HEK293 (cell line): ENCODE data around the gene LGALS8.

ENCODE experiments used
- CTCF ChIA-PET: fragments of 350-600 bp; formaldehyde crosslinking; extraction: SDS; loops from one replicate; lab custom pipeline; 2021; ENCODE audit warnings: antibody characterized with exemption; lab: Yijun Ruan, JAX
- POLR2A ChIA-PET: fragments of 300-600 bp; formaldehyde crosslinking; extraction: SDS; loops from one replicate; lab custom pipeline; 2020; ENCODE audit warnings: antibody characterized with exemption, inconsistent platforms; lab: Yijun Ruan, JAX
- H3K27ac ChIP-seq: fragments of 200-500 bp; sonication (Bioruptor generic); 2 replicates; pipeline ENCODE4 v1.5.1; 2014; ENCODE audit warnings: low read depth, low read length, control low read depth, inconsistent platforms; ENCODE audit errors: extremely low read depth
- H3K36me3 ChIP-seq, 2 experiments: fragments of 200-500 bp in 1 of 2; sonication (Bioruptor generic) in 1 of 2; 1 replicate in 1 of 2; 2 replicates in 1 of 2; pipeline ENCODE4 v1.5.1; 2014 to 2017; ENCODE audit warnings: inconsistent platforms in 2 of 2, low read length in 2 of 2; ENCODE audit not compliant: control insufficient read depth in 2 of 2, insufficient read depth in 1 of 2
- H3K4me1 ChIP-seq: fragments of 200-500 bp; sonication (Bioruptor generic); 2 replicates; pipeline ENCODE4 v1.5.1; 2014; ENCODE audit warnings: mild to moderate bottlenecking, low read length, inconsistent platforms; ENCODE audit not compliant: control insufficient read depth, insufficient read depth
- H3K4me3 ChIP-seq: 2 replicates; pipeline ENCODE4 v1.5.1; 2011; ENCODE audit warnings: low read depth, mild to moderate bottlenecking, control low read depth, low read length, moderate library complexity
- H3K9me3 ChIP-seq: fragments of 200-500 bp; sonication (Bioruptor generic); 2 replicates; pipeline ENCODE4 v1.5.1; 2014; ENCODE audit warnings: low read depth, low read length, inconsistent platforms; ENCODE audit not compliant: control insufficient read depth, insufficient read depth
- GLI2 ChIP-seq: fragments of 450-650 bp; formaldehyde crosslinking; IDR thresholded peaks from 2 replicates; pipeline ENCODE4; 2017; ENCODE audit warnings: missing biosample characterization, missing genetic modification characterization, low read depth, borderline replicate concordance
- REPIN1 ChIP-seq: fragments of 450-650 bp; formaldehyde crosslinking; IDR thresholded peaks from 2 replicates; pipeline ENCODE4 v1.5.1; 2017; ENCODE audit warnings: missing biosample characterization, missing genetic modification characterization, low read depth
- SP2 ChIP-seq: fragments of 450-650 bp; formaldehyde crosslinking; IDR thresholded peaks from 2 replicates; pipeline ENCODE4 v1.5.1; 2016; ENCODE audit warnings: missing biosample characterization, missing genetic modification characterization
- ZBTB7A ChIP-seq: fragments of 450-650 bp; formaldehyde crosslinking; IDR thresholded peaks from 2 replicates; pipeline ENCODE4 v1.5.1; 2016; ENCODE audit warnings: low read depth, missing biosample characterization, missing genetic modification characterization
- ZNF114 ChIP-seq: fragments of 450-650 bp; formaldehyde crosslinking; IDR thresholded peaks from 2 replicates; pipeline ENCODE4 v1.5.0; 2017; ENCODE audit warnings: missing biosample characterization, missing genetic modification characterization
- ZNF2 ChIP-seq: fragments of 450-650 bp; formaldehyde crosslinking; IDR thresholded peaks from 2 replicates; pipeline ENCODE4 v1.5.1; 2016; ENCODE audit warnings: missing biosample characterization, missing genetic modification characterization
- ZNF37A ChIP-seq: fragments of 450-650 bp; IDR thresholded peaks from 2 replicates; pipeline ENCODE4 v1.5.1; 2018; ENCODE audit warnings: missing biosample characterization, missing genetic modification characterization
- ZNF426 ChIP-seq: fragments of 450-650 bp; formaldehyde crosslinking; IDR thresholded peaks from 2 replicates; pipeline ENCODE4 v1.5.1; 2017; ENCODE audit warnings: missing biosample characterization, missing genetic modification characterization, mild to moderate bottlenecking, inconsistent platforms, moderate library complexity
- ZNF501 ChIP-seq: fragments of 450-650 bp; formaldehyde crosslinking; IDR thresholded peaks from 2 replicates; pipeline ENCODE4 v1.5.1; 2016; ENCODE audit warnings: missing biosample characterization, missing genetic modification characterization
- ZNF510 ChIP-seq: fragments of 450-650 bp; formaldehyde crosslinking; IDR thresholded peaks from 2 replicates; pipeline ENCODE4 v1.5.1; 2018; ENCODE audit warnings: mild to moderate bottlenecking, missing genetic modification characterization, missing biosample characterization; ENCODE audit not compliant: insufficient replicate concordance
- ZNF600 ChIP-seq: fragments of 450-650 bp; formaldehyde crosslinking; IDR thresholded peaks from 2 replicates; pipeline ENCODE4 v1.5.1; 2016; ENCODE audit warnings: missing biosample characterization, missing genetic modification characterization
- ZNF654 ChIP-seq: fragments of 450-650 bp; formaldehyde crosslinking; IDR thresholded peaks from 2 replicates; pipeline ENCODE4 v1.5.1; 2016; ENCODE audit warnings: low read depth, missing biosample characterization, missing genetic modification characterization
- ZNF660 ChIP-seq: fragments of 450-650 bp; IDR thresholded peaks from 2 replicates; pipeline ENCODE4 v1.5.1; 2018; ENCODE audit warnings: missing biosample characterization, mild to moderate bottlenecking, missing genetic modification characterization
- ZNF670 ChIP-seq: fragments of 450-650 bp; formaldehyde crosslinking; IDR thresholded peaks from 2 replicates; pipeline ENCODE4 v1.5.1; 2016; ENCODE audit warnings: missing biosample characterization, missing genetic modification characterization, low read depth
- ZNF830 ChIP-seq: fragments of 450-650 bp; IDR thresholded peaks from 2 replicates; pipeline ENCODE4 v1.5.0; 2018; ENCODE audit warnings: missing biosample characterization, missing genetic modification characterization, low read depth, mild to moderate bottlenecking, moderate library complexity
- TF ChIP-seq, protein P1 (sequence below): fragments of 450-650 bp; formaldehyde crosslinking; IDR thresholded peaks from 2 replicates; pipeline ENCODE4 v1.5.1; 2016; ENCODE audit warnings: missing biosample characterization, missing genetic modification characterization, borderline replicate concordance
- TF ChIP-seq, protein P2 (sequence below): fragments of 450-650 bp; formaldehyde crosslinking; IDR thresholded peaks from 2 replicates; pipeline ENCODE4 v1.5.1; 2016; ENCODE audit warnings: missing biosample characterization, missing genetic modification characterization
- TF ChIP-seq, protein P3 (sequence below): fragments of 450-650 bp; formaldehyde crosslinking; IDR thresholded peaks from 2 replicates; pipeline ENCODE4 v1.5.1; 2016; ENCODE audit warnings: missing biosample characterization, missing genetic modification characterization
- TF ChIP-seq, protein P4 (sequence below): fragments of 450-650 bp; formaldehyde crosslinking; IDR thresholded peaks from 2 replicates; pipeline ENCODE4 v1.5.1; 2016; ENCODE audit warnings: missing biosample characterization, missing genetic modification characterization
- TF ChIP-seq, protein P5 (sequence below): fragments of 450-650 bp; IDR thresholded peaks from 2 replicates; pipeline ENCODE4 v1.5.1; 2018; ENCODE audit warnings: missing biosample characterization, missing genetic modification characterization
- TF ChIP-seq, protein P6 (sequence below): fragments of 450-650 bp; formaldehyde crosslinking; IDR thresholded peaks from 2 replicates; pipeline ENCODE4 v1.5.1; 2016; ENCODE audit warnings: missing biosample characterization, missing genetic modification characterization

LGALS8 gene

DNA sequence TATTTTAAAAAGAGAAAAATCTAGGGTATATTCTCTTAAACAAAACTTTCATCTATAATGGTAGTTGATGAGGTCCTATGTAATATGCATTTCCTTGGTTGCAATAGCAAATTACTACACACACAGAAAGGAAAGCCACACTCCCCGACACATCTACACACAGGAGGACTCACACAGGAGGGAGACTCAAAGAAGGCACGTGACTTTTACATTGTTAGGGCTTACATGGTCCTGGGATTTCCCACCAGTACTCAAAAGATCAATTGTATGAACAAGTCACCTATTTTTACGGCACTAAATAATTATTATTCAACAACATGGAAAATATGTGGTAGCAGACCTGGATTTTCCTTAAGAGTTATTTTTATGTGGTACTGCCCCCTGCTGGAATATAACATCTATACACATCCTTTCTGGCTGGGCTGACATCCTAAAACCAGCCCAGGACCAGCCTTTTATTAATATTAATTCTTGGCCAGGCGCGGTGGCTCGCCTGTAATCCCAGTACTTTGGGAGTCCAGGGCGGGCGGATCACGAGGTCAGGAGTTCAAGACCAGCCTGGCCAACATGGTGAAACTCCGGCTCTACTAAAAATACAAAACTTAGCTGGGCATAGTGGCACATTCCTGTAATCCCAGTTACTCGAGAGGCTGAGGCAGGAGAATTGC lies 33.9 kb upstream of the LGALS8 start:
- Histone ChIP-seq H3K27ac (no peak overlapping the region), H3K9me3 (no peaks in the 10 kb centered on the region), H3K4me1 (no peaks in the 10 kb centered on the region; the same call in 1 of the 2 replicates), H3K4me3 (no peak overlapping the region), H3K36me3 (no peaks in the 10 kb centered on the region)
- TF ChIP-seq, protein P1, sequence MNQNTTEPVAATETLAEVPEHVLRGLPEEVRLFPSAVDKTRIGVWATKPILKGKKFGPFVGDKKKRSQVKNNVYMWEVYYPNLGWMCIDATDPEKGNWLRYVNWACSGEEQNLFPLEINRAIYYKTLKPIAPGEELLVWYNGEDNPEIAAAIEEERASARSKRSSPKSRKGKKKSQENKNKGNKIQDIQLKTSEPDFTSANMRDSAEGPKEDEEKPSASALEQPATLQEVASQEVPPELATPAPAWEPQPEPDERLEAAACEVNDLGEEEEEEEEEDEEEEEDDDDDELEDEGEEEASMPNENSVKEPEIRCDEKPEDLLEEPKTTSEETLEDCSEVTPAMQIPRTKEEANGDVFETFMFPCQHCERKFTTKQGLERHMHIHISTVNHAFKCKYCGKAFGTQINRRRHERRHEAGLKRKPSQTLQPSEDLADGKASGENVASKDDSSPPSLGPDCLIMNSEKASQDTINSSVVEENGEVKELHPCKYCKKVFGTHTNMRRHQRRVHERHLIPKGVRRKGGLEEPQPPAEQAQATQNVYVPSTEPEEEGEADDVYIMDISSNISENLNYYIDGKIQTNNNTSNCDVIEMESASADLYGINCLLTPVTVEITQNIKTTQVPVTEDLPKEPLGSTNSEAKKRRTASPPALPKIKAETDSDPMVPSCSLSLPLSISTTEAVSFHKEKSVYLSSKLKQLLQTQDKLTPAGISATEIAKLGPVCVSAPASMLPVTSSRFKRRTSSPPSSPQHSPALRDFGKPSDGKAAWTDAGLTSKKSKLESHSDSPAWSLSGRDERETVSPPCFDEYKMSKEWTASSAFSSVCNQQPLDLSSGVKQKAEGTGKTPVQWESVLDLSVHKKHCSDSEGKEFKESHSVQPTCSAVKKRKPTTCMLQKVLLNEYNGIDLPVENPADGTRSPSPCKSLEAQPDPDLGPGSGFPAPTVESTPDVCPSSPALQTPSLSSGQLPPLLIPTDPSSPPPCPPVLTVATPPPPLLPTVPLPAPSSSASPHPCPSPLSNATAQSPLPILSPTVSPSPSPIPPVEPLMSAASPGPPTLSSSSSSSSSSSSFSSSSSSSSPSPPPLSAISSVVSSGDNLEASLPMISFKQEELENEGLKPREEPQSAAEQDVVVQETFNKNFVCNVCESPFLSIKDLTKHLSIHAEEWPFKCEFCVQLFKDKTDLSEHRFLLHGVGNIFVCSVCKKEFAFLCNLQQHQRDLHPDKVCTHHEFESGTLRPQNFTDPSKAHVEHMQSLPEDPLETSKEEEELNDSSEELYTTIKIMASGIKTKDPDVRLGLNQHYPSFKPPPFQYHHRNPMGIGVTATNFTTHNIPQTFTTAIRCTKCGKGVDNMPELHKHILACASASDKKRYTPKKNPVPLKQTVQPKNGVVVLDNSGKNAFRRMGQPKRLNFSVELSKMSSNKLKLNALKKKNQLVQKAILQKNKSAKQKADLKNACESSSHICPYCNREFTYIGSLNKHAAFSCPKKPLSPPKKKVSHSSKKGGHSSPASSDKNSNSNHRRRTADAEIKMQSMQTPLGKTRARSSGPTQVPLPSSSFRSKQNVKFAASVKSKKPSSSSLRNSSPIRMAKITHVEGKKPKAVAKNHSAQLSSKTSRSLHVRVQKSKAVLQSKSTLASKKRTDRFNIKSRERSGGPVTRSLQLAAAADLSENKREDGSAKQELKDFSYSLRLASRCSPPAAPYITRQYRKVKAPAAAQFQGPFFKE = no peak
- TF ChIP-seq ZNF2 (tag by site-specific recombination) = peak; percentile 67; the same call in 1 of the 2 replicates
- TF ChIP-seq ZNF426 = no peak
- no peak for TF ChIP-seq SP2 (tag by site-specific recombination)
- TF ChIP-seq ZNF501 (tag by site-specific recombination) = no peak
- TF ChIP-seq ZBTB7A (tag by site-specific recombination) = no peak
- no peak for TF ChIP-seq ZNF114
- TF ChIP-seq, protein P2, sequence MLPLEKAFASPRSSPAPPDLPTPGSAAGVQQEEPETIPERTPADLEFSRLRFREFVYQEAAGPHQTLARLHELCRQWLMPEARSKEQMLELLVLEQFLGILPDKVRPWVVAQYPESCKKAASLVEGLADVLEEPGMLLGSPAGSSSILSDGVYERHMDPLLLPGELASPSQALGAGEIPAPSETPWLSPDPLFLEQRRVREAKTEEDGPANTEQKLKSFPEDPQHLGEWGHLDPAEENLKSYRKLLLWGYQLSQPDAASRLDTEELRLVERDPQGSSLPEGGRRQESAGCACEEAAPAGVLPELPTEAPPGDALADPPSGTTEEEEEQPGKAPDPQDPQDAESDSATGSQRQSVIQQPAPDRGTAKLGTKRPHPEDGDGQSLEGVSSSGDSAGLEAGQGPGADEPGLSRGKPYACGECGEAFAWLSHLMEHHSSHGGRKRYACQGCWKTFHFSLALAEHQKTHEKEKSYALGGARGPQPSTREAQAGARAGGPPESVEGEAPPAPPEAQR (tag by site-specific recombination) = no peak
- TF ChIP-seq REPIN1 (tag by site-specific recombination) = 0 out of 2 replicates have a peak, but pooled peaks have one; percentile 38
- TF ChIP-seq, protein P3, sequence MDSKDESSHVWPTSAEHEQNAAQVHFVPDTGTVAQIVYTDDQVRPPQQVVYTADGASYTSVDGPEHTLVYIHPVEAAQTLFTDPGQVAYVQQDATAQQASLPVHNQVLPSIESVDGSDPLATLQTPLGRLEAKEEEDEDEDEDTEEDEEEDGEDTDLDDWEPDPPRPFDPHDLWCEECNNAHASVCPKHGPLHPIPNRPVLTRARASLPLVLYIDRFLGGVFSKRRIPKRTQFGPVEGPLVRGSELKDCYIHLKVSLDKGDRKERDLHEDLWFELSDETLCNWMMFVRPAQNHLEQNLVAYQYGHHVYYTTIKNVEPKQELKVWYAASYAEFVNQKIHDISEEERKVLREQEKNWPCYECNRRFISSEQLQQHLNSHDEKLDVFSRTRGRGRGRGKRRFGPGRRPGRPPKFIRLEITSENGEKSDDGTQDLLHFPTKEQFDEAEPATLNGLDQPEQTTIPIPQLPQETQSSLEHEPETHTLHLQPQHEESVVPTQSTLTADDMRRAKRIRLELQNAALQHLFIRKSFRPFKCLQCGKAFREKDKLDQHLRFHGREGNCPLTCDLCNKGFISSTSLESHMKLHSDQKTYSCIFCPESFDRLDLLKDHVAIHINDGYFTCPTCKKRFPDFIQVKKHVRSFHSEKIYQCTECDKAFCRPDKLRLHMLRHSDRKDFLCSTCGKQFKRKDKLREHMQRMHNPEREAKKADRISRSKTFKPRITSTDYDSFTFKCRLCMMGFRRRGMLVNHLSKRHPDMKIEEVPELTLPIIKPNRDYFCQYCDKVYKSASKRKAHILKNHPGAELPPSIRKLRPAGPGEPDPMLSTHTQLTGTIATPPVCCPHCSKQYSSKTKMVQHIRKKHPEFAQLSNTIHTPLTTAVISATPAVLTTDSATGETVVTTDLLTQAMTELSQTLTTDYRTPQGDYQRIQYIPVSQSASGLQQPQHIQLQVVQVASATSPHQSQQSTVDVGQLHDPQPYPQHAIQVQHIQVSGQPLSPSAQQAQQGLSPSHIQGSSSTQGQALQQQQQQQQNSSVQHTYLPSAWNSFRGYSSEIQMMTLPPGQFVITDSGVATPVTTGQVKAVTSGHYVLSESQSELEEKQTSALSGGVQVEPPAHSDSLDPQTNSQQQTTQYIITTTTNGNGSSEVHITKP (tag by site-specific recombination) = peak; percentile 64
- no peak for TF ChIP-seq ZNF670 (tag by site-specific recombination)
- TF ChIP-seq ZNF37A (tag by site-specific recombination) = no peak
- TF ChIP-seq ZNF830 (tag by site-specific recombination) = no peak
- TF ChIP-seq ZNF660 (tag by site-specific recombination) = peak; percentile 33; the same call in 1 of the 2 replicates
- TF ChIP-seq, protein P4, sequence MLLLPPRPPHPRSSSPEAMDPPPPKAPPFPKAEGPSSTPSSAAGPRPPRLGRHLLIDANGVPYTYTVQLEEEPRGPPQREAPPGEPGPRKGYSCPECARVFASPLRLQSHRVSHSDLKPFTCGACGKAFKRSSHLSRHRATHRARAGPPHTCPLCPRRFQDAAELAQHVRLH (tag by site-specific recombination) = 0 out of 2 replicates have a peak, but pooled peaks have one; percentile 29
- TF ChIP-seq GLI2 = no peak
- TF ChIP-seq, protein P5, sequence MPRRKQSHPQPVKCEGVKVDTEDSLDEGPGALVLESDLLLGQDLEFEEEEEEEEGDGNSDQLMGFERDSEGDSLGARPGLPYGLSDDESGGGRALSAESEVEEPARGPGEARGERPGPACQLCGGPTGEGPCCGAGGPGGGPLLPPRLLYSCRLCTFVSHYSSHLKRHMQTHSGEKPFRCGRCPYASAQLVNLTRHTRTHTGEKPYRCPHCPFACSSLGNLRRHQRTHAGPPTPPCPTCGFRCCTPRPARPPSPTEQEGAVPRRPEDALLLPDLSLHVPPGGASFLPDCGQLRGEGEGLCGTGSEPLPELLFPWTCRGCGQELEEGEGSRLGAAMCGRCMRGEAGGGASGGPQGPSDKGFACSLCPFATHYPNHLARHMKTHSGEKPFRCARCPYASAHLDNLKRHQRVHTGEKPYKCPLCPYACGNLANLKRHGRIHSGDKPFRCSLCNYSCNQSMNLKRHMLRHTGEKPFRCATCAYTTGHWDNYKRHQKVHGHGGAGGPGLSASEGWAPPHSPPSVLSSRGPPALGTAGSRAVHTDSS (tag by site-specific recombination) = no peak
- 0 out of 2 replicates have a peak, but pooled peaks have one; percentile 10 for TF ChIP-seq ZNF600 (tag by site-specific recombination)
- TF ChIP-seq, protein P6, sequence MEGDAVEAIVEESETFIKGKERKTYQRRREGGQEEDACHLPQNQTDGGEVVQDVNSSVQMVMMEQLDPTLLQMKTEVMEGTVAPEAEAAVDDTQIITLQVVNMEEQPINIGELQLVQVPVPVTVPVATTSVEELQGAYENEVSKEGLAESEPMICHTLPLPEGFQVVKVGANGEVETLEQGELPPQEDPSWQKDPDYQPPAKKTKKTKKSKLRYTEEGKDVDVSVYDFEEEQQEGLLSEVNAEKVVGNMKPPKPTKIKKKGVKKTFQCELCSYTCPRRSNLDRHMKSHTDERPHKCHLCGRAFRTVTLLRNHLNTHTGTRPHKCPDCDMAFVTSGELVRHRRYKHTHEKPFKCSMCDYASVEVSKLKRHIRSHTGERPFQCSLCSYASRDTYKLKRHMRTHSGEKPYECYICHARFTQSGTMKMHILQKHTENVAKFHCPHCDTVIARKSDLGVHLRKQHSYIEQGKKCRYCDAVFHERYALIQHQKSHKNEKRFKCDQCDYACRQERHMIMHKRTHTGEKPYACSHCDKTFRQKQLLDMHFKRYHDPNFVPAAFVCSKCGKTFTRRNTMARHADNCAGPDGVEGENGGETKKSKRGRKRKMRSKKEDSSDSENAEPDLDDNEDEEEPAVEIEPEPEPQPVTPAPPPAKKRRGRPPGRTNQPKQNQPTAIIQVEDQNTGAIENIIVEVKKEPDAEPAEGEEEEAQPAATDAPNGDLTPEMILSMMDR (tag by site-specific recombination) = peak; percentile 37; the same call in 1 of the 2 replicates
- TF ChIP-seq ZNF654 = peak; percentile 79
- no peak for TF ChIP-seq ZNF510
- ChIA-PET CTCF (interaction anchor here (0.6 to 3.2 kb wide), 18 partner anchors 9 to 384 kb away, joined by 3 to 37 read pairs (median 4); partner anchors contain the start of gene EDARADD), POLR2A (interaction anchor here (0.5 kb wide), 1 partner anchor 308 kb away, joined by 4 read pairs; no protein-coding TSS in a partner anchor)
